Brain microvascular endothelial cell (primary cell): ENCODE results near the gene PITPNC1.
"Not testable (repeated sequence)": the region's sequence is repeated elsewhere in the genome, so short reads cannot be mapped to it uniquely, and the experiment has no call there.

Experiments
- DNase-seq: peaks from one replicate; pipeline ENCODE4 v3.0.0-alpha.2; 2020
- H3K27ac ChIP-seq: fragments of 250-450 bp; sonication (Bioruptor Pico); 2 replicates; pipeline ENCODE4 v1.5.1; 2020; ENCODE audit warnings: mild to moderate bottlenecking, moderate library complexity
- H3K27me3 ChIP-seq: fragments of 250-450 bp; sonication (Bioruptor Pico); replicated peaks from 2 replicates; pipeline ENCODE4 v1.5.1; 2020; ENCODE audit warnings: mild to moderate bottlenecking
- H3K36me3 ChIP-seq: fragments of 250-450 bp; sonication (Bioruptor Pico); replicated peaks from 2 replicates; pipeline ENCODE4 v1.5.1; 2020; ENCODE audit warnings: mild to moderate bottlenecking
- H3K4me3 ChIP-seq: 2 replicates; pipeline ENCODE4 v1.5.1; 2011; ENCODE audit warnings: low read depth, mild to moderate bottlenecking, control low read depth, low read length, moderate library complexity
- in situ Hi-C: cut with HindIII; loops from 2 replicates; pipeline ENCODE4 v1.10.0; 2017; ENCODE audit warnings: low sequenced_read_pairs, low pct_ligation_motif_present
- TF ChIP-seq, protein P1 (sequence below): IDR thresholded peaks from 2 replicates; pipeline ENCODE4 v1.5.1; 2011; ENCODE audit warnings: low read depth, mild to moderate bottlenecking, moderate library complexity, low read length, control low read depth, inconsistent platforms; ENCODE audit errors: missing control alignments

Gene PITPNC1

DNA sequence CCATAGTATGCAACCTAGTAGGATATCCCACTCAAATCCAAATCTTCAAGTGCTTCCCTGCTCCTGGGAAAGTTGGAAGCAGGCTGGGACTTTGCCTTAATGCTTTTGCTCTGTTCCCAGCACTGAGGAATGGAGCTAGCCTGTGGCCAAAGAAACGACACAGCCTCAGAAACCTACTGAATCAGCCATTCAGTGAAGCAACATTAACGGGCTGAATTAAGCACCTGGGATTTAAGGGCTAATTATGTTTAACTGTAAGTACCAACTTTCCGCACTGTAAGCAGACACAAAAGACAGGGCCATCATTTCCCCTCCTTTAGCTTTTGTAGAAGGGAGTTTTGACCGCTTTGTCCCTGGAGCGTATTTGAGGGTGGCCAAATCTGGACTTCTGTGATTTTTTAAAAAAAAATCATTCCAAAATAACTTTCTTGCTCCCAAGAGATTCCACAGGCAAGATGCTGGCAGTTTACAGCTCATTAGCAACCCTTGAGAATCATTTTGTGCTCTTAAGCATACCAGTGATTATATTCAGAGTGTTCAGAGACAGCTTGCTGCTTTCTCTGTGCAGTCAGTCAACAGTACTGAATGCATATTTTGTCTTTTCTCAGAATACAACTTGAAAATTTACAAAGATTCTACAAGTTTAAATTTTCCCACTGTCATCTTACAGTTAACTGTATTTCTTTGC lies 323.1 kb downstream of the PITPNC1 start:
- Histone ChIP-seq H3K4me3 (no peak overlapping the region), H3K27ac (no peak overlapping the region), H3K27me3 (no peaks in the 10 kb centered on the region), H3K36me3 (no peaks in the 10 kb centered on the region)
- TF ChIP-seq, protein P1, sequence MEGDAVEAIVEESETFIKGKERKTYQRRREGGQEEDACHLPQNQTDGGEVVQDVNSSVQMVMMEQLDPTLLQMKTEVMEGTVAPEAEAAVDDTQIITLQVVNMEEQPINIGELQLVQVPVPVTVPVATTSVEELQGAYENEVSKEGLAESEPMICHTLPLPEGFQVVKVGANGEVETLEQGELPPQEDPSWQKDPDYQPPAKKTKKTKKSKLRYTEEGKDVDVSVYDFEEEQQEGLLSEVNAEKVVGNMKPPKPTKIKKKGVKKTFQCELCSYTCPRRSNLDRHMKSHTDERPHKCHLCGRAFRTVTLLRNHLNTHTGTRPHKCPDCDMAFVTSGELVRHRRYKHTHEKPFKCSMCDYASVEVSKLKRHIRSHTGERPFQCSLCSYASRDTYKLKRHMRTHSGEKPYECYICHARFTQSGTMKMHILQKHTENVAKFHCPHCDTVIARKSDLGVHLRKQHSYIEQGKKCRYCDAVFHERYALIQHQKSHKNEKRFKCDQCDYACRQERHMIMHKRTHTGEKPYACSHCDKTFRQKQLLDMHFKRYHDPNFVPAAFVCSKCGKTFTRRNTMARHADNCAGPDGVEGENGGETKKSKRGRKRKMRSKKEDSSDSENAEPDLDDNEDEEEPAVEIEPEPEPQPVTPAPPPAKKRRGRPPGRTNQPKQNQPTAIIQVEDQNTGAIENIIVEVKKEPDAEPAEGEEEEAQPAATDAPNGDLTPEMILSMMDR = no peak
- no peak for DNase-seq
- in situ Hi-C loops = no loop called here

DNA sequence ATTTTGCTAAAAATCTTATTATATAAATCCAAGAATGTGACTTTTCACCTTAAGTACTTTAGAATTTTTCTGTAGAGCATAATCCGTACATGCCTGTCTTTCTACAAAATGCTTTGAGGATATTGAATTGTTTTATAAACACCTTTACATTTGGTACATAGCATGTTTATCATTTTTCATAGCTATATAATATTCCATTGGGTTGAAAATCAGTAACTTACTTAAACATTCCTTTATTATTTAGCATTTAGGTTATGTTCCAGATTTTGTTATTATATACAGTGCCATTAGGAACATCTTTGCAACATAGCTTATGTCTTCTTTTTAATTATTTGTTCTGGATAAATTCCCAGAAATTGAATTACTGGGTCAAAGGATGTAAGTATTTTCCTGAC lies 323.6 kb downstream of the PITPNC1 start:
- Histone ChIP-seq H3K36me3 (no peaks in the 10 kb centered on the region), H3K27ac (no peak overlapping the region), H3K27me3 (no peaks in the 10 kb centered on the region), H3K4me3 (no peak overlapping the region)
- in situ Hi-C loops = no loop called here
- no peak for DNase-seq
- TF ChIP-seq, protein P1 = no peak

GRCh38 chr17:67702861-67703260 lies 325.8 kb downstream of the PITPNC1 start:
- DNase-seq, H3K36me3 ChIP-seq, H3K4me3 ChIP-seq, H3K27me3 ChIP-seq, in situ Hi-C loops, H3K27ac ChIP-seq: not testable (repeated sequence)

DNA sequence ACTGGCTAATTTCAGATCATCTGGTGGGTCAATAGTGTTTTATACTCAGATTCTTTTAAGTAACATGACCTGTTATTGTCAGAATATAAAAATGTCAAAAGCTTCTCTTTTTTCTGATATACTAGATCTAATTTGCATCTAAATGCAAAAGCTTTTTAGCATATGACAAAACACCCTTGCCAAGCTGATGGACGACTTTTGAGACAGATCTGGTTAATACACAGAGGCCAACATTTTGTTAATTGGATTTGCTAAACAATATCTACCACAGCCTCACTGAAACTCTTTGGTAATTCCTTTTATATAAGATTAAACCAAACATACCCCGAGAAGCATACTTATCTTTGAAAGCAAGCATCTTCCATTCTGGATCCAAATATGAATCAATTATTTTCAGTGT lies 330.4 kb downstream of the PITPNC1 start:
- H3K27me3 ChIP-seq = no peaks in the 10 kb centered on the region
- no peak overlapping the region for H3K27ac ChIP-seq
- no peak for DNase-seq
- in situ Hi-C loops = no loop called here
- TF ChIP-seq, protein P1 = no peak
- H3K36me3 ChIP-seq = no peaks in the 10 kb centered on the region
- H3K4me3 ChIP-seq = no peak overlapping the region

- Histone ChIP-seq H3K27ac (no peak overlapping the region), H3K4me3 (no peak overlapping the region), H3K36me3 (no peaks in the 10 kb centered on the region), H3K27me3 (no peaks in the 10 kb centered on the region)
- TF ChIP-seq, protein P1 = no peak
- DNase-seq = no peak
- in situ Hi-C loops = no loop called here
These were observed 331.3 kb downstream of the PITPNC1 start for GRCh38 chr17:67708378-67708777.

DNA sequence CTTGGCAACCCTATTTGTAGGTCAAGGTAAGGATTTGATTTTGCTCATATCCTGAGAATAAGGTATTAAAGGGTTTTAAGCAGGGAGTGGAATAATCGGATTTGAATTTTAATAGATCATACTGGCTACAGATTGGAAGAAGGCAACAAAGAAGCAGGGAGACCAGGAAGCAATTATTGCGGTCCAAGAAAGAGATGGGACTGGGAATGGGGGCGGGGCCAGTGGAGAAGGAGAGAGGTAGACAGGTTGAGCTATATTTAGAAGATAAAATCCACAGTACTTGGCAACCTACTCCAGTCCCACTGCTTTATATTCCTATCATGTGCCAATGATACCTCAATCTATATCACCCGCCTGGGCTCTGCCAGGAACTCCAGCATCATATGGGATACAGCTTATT lies 334.8 kb downstream of the PITPNC1 start:
- TF ChIP-seq, protein P1 = no peak
- in situ Hi-C loops = no loop called here
- no peak for DNase-seq
- Histone ChIP-seq H3K4me3 (no peak overlapping the region), H3K27me3 (no peaks in the 10 kb centered on the region), H3K27ac (no peak overlapping the region), H3K36me3 (no peaks in the 10 kb centered on the region)
